Keratinocyte (primary cell): ENCODE results near the gene ROS1.

Experiments used
- CTCF ChIP-seq, 3 experiments: IDR thresholded peaks in 1 of 3; conservative IDR thresholded peaks in 1 of 3; optimal IDR thresholded peaks in 1 of 3; 2 replicates in 2 of 3; 3 replicates in 1 of 3; pipeline versions ENCODE3 to v1.5.1; 2011; ENCODE audit warnings: low read length in 3 of 3, mild to moderate bottlenecking in 3 of 3, moderate library complexity in 2 of 3, control low read depth in 1 of 3, inconsistent platforms in 1 of 3; ENCODE audit not compliant: insufficient read depth in 2 of 3; ENCODE audit errors: extremely low read depth in 1 of 3
- EZH2 ChIP-seq: IDR thresholded peaks from one replicate; pipeline ENCODE4 v1.6.1; 2012; ENCODE audit warnings: inconsistent platforms, mild to moderate bottlenecking, low read length, moderate library complexity

- TF ChIP-seq CTCF (optimal IDR thresholded peaks at IDR 0.05 in 1 of 3, IDR thresholded peaks at IDR 0.05 in 1 of 3, conservative IDR thresholded peaks at IDR 0.05 in 1 of 3; ENCODE audit: extremely low read depth in 1 of 3, insufficient read depth in 2 of 3, low read length in 3 of 3): no peak
- TF ChIP-seq EZH2: no peak
Measured at GRCh38 chr6:117345292-117345610, 80.5 kb downstream of the ROS1 start.
